Bronchial epithelial cell (primary cell): ENCODE results near the gene LDAH. TPM values are rescaled to one million over a fixed set of nuclear protein-coding genes. Genes with fewer than 3 reads are reported as not detected.

Experiments used
- DNase-seq: peaks from one replicate; pipeline ENCODE4 v3.0.0-alpha.2; 2010; ENCODE audit warnings: low read depth
- FAIRE-seq: peaks from 2 replicates; lab custom pipeline; 2011; peaks lifted over from hg19 to GRCh38; lab: Jason Lieb, UNC
- H3K27me3 ChIP-seq: 2 replicates; pipeline ENCODE4 v1.5.1; 2011; ENCODE audit warnings: low read length; ENCODE audit not compliant: control insufficient read depth, insufficient read depth
- H3K36me3 ChIP-seq: 2 replicates; pipeline ENCODE4 v1.5.1; 2011; ENCODE audit warnings: low read length; ENCODE audit not compliant: control insufficient read depth, insufficient read depth
- H3K4me3 ChIP-seq: 2 replicates; pipeline ENCODE4 v1.5.1; 2011; ENCODE audit warnings: mild to moderate bottlenecking, low read depth, low read length, control low read depth
- CTCF ChIP-seq: IDR thresholded peaks from 2 replicates; pipeline ENCODE4 v1.5.1; 2011; ENCODE audit warnings: mild to moderate bottlenecking, moderate library complexity, low read length, control low read depth, inconsistent platforms; ENCODE audit not compliant: insufficient read depth, severe bottlenecking
- total RNA-seq: library from RNA; depleted of rRNA; stranded (reverse); fragments of >200 nt; gene quantifications from 2 replicates; pipeline ENCODE4 v1.2.1, GENCODE V29; 2014

The LDAH gene
- total RNA-seq, result 7.7 and 8.4 TPM in 2 replicates

- FAIRE-seq (no peak), DNase-seq (peak; percentile 49)
- H3K4me3 ChIP-seq, result peak within 1 kb of the TSS; percentile 77
- no peaks in the 10 kb centered on the region for H3K27me3 ChIP-seq
- TF ChIP-seq CTCF, result no peak
- no peaks in the 10 kb centered on the region for H3K36me3 ChIP-seq
Measured at GRCh38 chr2:20822535-20823490, at the start of gene LDAH. LDAH (minus strand) TSS chr2:20823101; CDS start chr2:20801463, 21,638 bp downstream.

GRCh38 chr2:20868377-20868776 lies 45.5 kb upstream of the LDAH start:
- TF ChIP-seq CTCF, result no peak
- Histone ChIP-seq H3K27me3 (no peaks in the 10 kb centered on the region), H3K4me3 (no peak overlapping the region), H3K36me3 (no peaks in the 10 kb centered on the region)
- no peak for DNase-seq
- no peak for FAIRE-seq

GRCh38 chr2:20862850-20863249 lies 39.9 kb upstream of the LDAH start:
- no peaks in the 10 kb centered on the region for H3K36me3 ChIP-seq
- FAIRE-seq (no peak), DNase-seq (no peak)
- no peak overlapping the region for H3K4me3 ChIP-seq
- no peak for TF ChIP-seq CTCF
- H3K27me3 ChIP-seq, result no peaks in the 10 kb centered on the region

- Histone ChIP-seq H3K36me3 (no peaks in the 10 kb centered on the region), H3K27me3 (no peaks in the 10 kb centered on the region), H3K4me3 (no peak overlapping the region)
- no peak for TF ChIP-seq CTCF
- DNase-seq (no peak), FAIRE-seq (no peak)
Measured at GRCh38 chr2:20855456-20855855, 32.6 kb upstream of the LDAH start.

GRCh38 chr2:20852670-20853069 lies 29.8 kb upstream of the LDAH start:
- no peaks in the 10 kb centered on the region for H3K27me3 ChIP-seq
- no peak for DNase-seq
- no peak for FAIRE-seq
- H3K36me3 ChIP-seq, result no peaks in the 10 kb centered on the region
- TF ChIP-seq CTCF, result no peak
- H3K4me3 ChIP-seq, result no peak overlapping the region

GRCh38 chr2:20852139-20852538 lies 29.2 kb upstream of the LDAH start:
- no peaks in the 10 kb centered on the region for H3K36me3 ChIP-seq
- DNase-seq (no peak), FAIRE-seq (no peak)
- no peak overlapping the region for H3K4me3 ChIP-seq
- no peak for TF ChIP-seq CTCF
- H3K27me3 ChIP-seq, result no peaks in the 10 kb centered on the region
